Subcutaneous abdominal adipose tissue (tissue), 5 donors: ENCODE data around the gene ABHD2.

ENCODE experiments used
- H3K27ac ChIP-seq: one replicate; pipeline ENCODE4 v1.7.0; 2013; ENCODE audit warnings: low read depth, mild to moderate bottlenecking, inconsistent platforms, low read length, moderate library complexity
- H3K27me3 ChIP-seq, 5 donors: one replicate each; pipeline ENCODE4 v1.7.0; 2013; ENCODE audit warnings: low read length in 5 of 5, inconsistent platforms in 1 of 5; ENCODE audit not compliant: control insufficient read depth in 5 of 5, insufficient read depth in 4 of 5
- H3K36me3 ChIP-seq, 5 donors: one replicate each; pipeline ENCODE4 v1.7.0; 2013; ENCODE audit warnings: low read length in 5 of 5; ENCODE audit not compliant: control insufficient read depth in 5 of 5, insufficient read depth in 5 of 5
- H3K4me1 ChIP-seq, 5 donors: one replicate each; pipeline ENCODE4 v1.7.0; 2013; ENCODE audit warnings: low read length in 5 of 5, mild to moderate bottlenecking in 3 of 5, moderate library complexity in 1 of 5; ENCODE audit not compliant: control insufficient read depth in 5 of 5, insufficient read depth in 5 of 5
- H3K4me3 ChIP-seq, 5 donors: one replicate each; pipeline ENCODE4 v1.7.0; 2013; ENCODE audit warnings: low read length in 5 of 5, low read depth in 1 of 5
- H3K9ac ChIP-seq, 5 donors: one replicate each; pipeline ENCODE4 v1.7.0; 2013; ENCODE audit warnings: low read length in 5 of 5, mild to moderate bottlenecking in 4 of 5, moderate library complexity in 3 of 5
- H3K9me3 ChIP-seq, 5 donors: one replicate each; pipeline ENCODE4 v1.7.0; 2013; ENCODE audit warnings: low read length in 5 of 5; ENCODE audit not compliant: control insufficient read depth in 5 of 5
- donor health status: healthy.
- donor health status: healthy.
- donor health status: healthy.
- donor health status: healthy.
- donor health status: healthy.

ABHD2 gene

GRCh38 chr15:89057506-89058133 lies 30.6 kb upstream of the ABHD2 start:
- no peaks in the 10 kb centered on the region for H3K27me3 ChIP-seq
- H3K9me3 ChIP-seq, result no peaks in the 10 kb centered on the region
- no peak overlapping the region for H3K4me3 ChIP-seq
- no peak overlapping the region for H3K27ac ChIP-seq
- no peaks in the 10 kb centered on the region for H3K36me3 ChIP-seq
- no peak overlapping the region for H3K9ac ChIP-seq
- peaks cover under 1 to 8% (median 5%) of the 10 kb centered on the region in 5 donors for H3K4me1 ChIP-seq

- Histone ChIP-seq H3K4me1 (peaks cover 0 to 7% (median 3%) of the 10 kb centered on the region in 5 donors), H3K9ac (no peak overlapping the region), H3K36me3 (no peaks in the 10 kb centered on the region), H3K9me3 (no peaks in the 10 kb centered on the region), H3K4me3 (no peak overlapping the region), H3K27ac (no peak overlapping the region), H3K27me3 (no peaks in the 10 kb centered on the region)
These were observed 29.9 kb upstream of the ABHD2 start for GRCh38 chr15:89058376-89058775.

- Histone ChIP-seq H3K36me3 (no peaks in the 10 kb centered on the region), H3K27me3 (no peaks in the 10 kb centered on the region), H3K4me3 (no peak overlapping the region), H3K9me3 (no peaks in the 10 kb centered on the region), H3K9ac (no peak overlapping the region), H3K27ac (no peak overlapping the region), H3K4me1 (peaks cover 0 to 7% (median 3%) of the 10 kb centered on the region in 5 donors)
These were observed 29.3 kb upstream of the ABHD2 start for GRCh38 chr15:89058876-89059405.

GRCh38 chr15:89066280-89066679 lies 22.0 kb upstream of the ABHD2 start:
- Histone ChIP-seq H3K9me3 (peaks cover 6 to 27% (median 21%) of the 10 kb centered on the region in 5 donors), H3K36me3 (no peaks in the 10 kb centered on the region), H3K27ac (no peak overlapping the region)

GRCh38 chr15:89067751-89068150 lies 20.5 kb upstream of the ABHD2 start:
- Histone ChIP-seq H3K9ac (no peak overlapping the region), H3K4me3 (peak overlapping the region in 1 of 5 donors; percentile 30), H3K27ac (no peak overlapping the region), H3K4me1 (peaks cover 0 to 5% (median 0%) of the 10 kb centered on the region in 5 donors), H3K9me3 (peaks cover 6 to 27% (median 21%) of the 10 kb centered on the region in 5 donors), H3K27me3 (no peaks in the 10 kb centered on the region), H3K36me3 (no peaks in the 10 kb centered on the region)

More at GRCh38 chr15:89066280-89066679, 22.0 kb upstream of the ABHD2 start:
- peaks cover 0 to 5% (median 0%) of the 10 kb centered on the region in 5 donors for H3K4me1 ChIP-seq
- no peak overlapping the region for H3K9ac ChIP-seq
- H3K27me3 ChIP-seq, result no peaks in the 10 kb centered on the region
- peak overlapping the region in 1 of 5 donors; percentile 36 for H3K4me3 ChIP-seq

- H3K4me3 ChIP-seq, result no peak overlapping the region
- no peak overlapping the region for H3K9ac ChIP-seq
- no peaks in the 10 kb centered on the region for H3K36me3 ChIP-seq
- H3K9me3 ChIP-seq, result peaks cover 6 to 27% (median 21%) of the 10 kb centered on the region in 5 donors
- peaks cover 0 to 5% (median 0%) of the 10 kb centered on the region in 5 donors for H3K4me1 ChIP-seq
- no peaks in the 10 kb centered on the region for H3K27me3 ChIP-seq
- H3K27ac ChIP-seq, result no peak overlapping the region
These were observed 19.9 kb upstream of the ABHD2 start for GRCh38 chr15:89068325-89068784.

GRCh38 chr15:89070197-89071124 lies 17.8 kb upstream of the ABHD2 start:
- Histone ChIP-seq H3K4me1 (peaks cover 0 to 5% (median 0%) of the 10 kb centered on the region in 5 donors), H3K9me3 (peaks cover 6 to 27% (median 21%) of the 10 kb centered on the region in 5 donors), H3K27me3 (no peaks in the 10 kb centered on the region), H3K9ac (no peak overlapping the region), H3K36me3 (no peaks in the 10 kb centered on the region), H3K4me3 (no peak overlapping the region), H3K27ac (no peak overlapping the region)

- peaks cover 0 to 5% (median 0%) of the 10 kb centered on the region in 5 donors for H3K4me1 ChIP-seq
- no peak overlapping the region for H3K27ac ChIP-seq
- no peak overlapping the region for H3K9ac ChIP-seq
- no peak overlapping the region for H3K4me3 ChIP-seq
- peaks cover 6 to 19% (median 16%) of the 10 kb centered on the region in 5 donors for H3K9me3 ChIP-seq
- H3K27me3 ChIP-seq, result no peaks in the 10 kb centered on the region
- no peaks in the 10 kb centered on the region for H3K36me3 ChIP-seq
These were observed 16.8 kb upstream of the ABHD2 start for GRCh38 chr15:89071471-89071870.

GRCh38 chr15:89072277-89072869 lies 15.9 kb upstream of the ABHD2 start:
- no peaks in the 10 kb centered on the region for H3K36me3 ChIP-seq
- H3K9me3 ChIP-seq, result peaks cover 3 to 10% (median 7%) of the 10 kb centered on the region in 5 donors
- no peak overlapping the region for H3K4me3 ChIP-seq
- H3K27ac ChIP-seq, result no peak overlapping the region
- H3K4me1 ChIP-seq, result peaks cover 0 to 5% (median 0%) of the 10 kb centered on the region in 5 donors
- H3K27me3 ChIP-seq, result no peaks in the 10 kb centered on the region
- no peak overlapping the region for H3K9ac ChIP-seq
